Caco-2 (cell line): ENCODE data around the gene ATP2A1. TPM values are rescaled to one million over a fixed set of nuclear protein-coding genes. Genes with fewer than 3 reads are reported as not detected.

Source experiments
- BruUV-seq: library from RNA; stranded (reverse); fragments of 400-500 nt; replicated peaks from 2 replicates; lab custom pipeline; 2021; lab: Mats Ljungman, UMichigan
- CTCF ChIA-PET: fragments of 300-600 bp; sonication (Branson Sonifier 250); formaldehyde crosslinking; loops from one replicate; lab custom pipeline; 2022; ENCODE audit warnings: antibody characterized with exemption; lab: Charles Lee
- POLR2A ChIA-PET: fragments of 300-600 bp; sonication (Branson Sonifier 250); formaldehyde crosslinking; loops from one replicate; lab custom pipeline; 2022; ENCODE audit warnings: antibody characterized with exemption; lab: Charles Lee
- DNase-seq, 2 experiments: peaks; one replicate each; pipeline versions ENCODE4 v3.0.0 to v3.0.0-alpha.2; 2020 to 2022
- H3K27me3 ChIP-seq: replicated peaks from 2 replicates; pipeline ENCODE4 v1.6.0; 2011; ENCODE audit warnings: low read length; ENCODE audit not compliant: control insufficient read depth, insufficient read depth
- H3K36me3 ChIP-seq: 2 replicates; pipeline ENCODE4 v1.5.1; 2011; ENCODE audit warnings: low read length; ENCODE audit not compliant: control insufficient read depth, insufficient read depth
- H3K4me1 ChIP-seq: fragments of 250-450 bp; sonication (Bioruptor Pico); 2 replicates; pipeline ENCODE4 v1.5.1; 2020; ENCODE audit warnings: mild to moderate bottlenecking
- H3K4me3 ChIP-seq: 2 replicates; pipeline ENCODE4 v1.5.1; 2011; ENCODE audit warnings: low read depth, mild to moderate bottlenecking, control low read depth, low read length
- H3K9me3 ChIP-seq: fragments of 250-450 bp; sonication (Bioruptor Pico); 2 replicates; pipeline ENCODE4 v1.5.1; 2020; ENCODE audit warnings: mild to moderate bottlenecking, moderate library complexity
- H3K27ac Mint-ChIP-seq: one replicate; pipeline ENCODE4 v1.8.0; 2022; ENCODE audit warnings: mixed read lengths; ENCODE audit not compliant: unreplicated experiment
- H3K27me3 Mint-ChIP-seq: one replicate; pipeline ENCODE4 v1.8.0; 2022; ENCODE audit warnings: mixed read lengths; ENCODE audit not compliant: insufficient read depth, unreplicated experiment
- H3K36me3 Mint-ChIP-seq: one replicate; pipeline ENCODE4 v1.8.0; 2022; ENCODE audit warnings: mild to moderate bottlenecking, mixed read lengths; ENCODE audit not compliant: insufficient read depth, unreplicated experiment
- H3K4me1 Mint-ChIP-seq: one replicate; pipeline ENCODE4 v1.8.0; 2022; ENCODE audit warnings: low read depth, mixed read lengths; ENCODE audit not compliant: unreplicated experiment
- H3K4me3 Mint-ChIP-seq: one replicate; pipeline ENCODE4 v1.8.0; 2022; ENCODE audit warnings: mild to moderate bottlenecking, moderate library complexity, mixed read lengths; ENCODE audit not compliant: unreplicated experiment
- H3K9me3 Mint-ChIP-seq: one replicate; pipeline ENCODE4 v1.8.0; 2022; ENCODE audit warnings: mixed read lengths; ENCODE audit not compliant: unreplicated experiment
- intact Hi-C: fragments of 100-400 bp; cut with micrococcal nuclease; formaldehyde crosslinking; loops from one replicate; pipeline ENCODE4 v1.10.0; 2022; ENCODE audit not compliant: unreplicated experiment
- total RNA-seq: library from RNA; stranded (reverse); gene quantifications from 2 replicates; pipeline ENCODE4 v1.2.3, GENCODE V29; 2022
- TF ChIP-seq, protein P1 (sequence below), 2 experiments: fragments of 200-600 bp in 1 of 2; IDR thresholded peaks; 1 replicate in 1 of 2; 2 replicates in 1 of 2; pipeline versions ENCODE4 v1.5.1 to v1.8.0; 2011 to 2022; ENCODE audit warnings: antibody characterized with exemption in 1 of 2, control low read depth in 1 of 2, inconsistent platforms in 1 of 2, low read depth in 1 of 2, low read length in 1 of 2, mild to moderate bottlenecking in 1 of 2, moderate library complexity in 1 of 2; ENCODE audit not compliant: insufficient read depth in 1 of 2, severe bottlenecking in 1 of 2, unreplicated experiment in 1 of 2

Gene ATP2A1
- total RNA-seq, 1 experiment from 2014 or later: 2.3 TPM

DNA sequence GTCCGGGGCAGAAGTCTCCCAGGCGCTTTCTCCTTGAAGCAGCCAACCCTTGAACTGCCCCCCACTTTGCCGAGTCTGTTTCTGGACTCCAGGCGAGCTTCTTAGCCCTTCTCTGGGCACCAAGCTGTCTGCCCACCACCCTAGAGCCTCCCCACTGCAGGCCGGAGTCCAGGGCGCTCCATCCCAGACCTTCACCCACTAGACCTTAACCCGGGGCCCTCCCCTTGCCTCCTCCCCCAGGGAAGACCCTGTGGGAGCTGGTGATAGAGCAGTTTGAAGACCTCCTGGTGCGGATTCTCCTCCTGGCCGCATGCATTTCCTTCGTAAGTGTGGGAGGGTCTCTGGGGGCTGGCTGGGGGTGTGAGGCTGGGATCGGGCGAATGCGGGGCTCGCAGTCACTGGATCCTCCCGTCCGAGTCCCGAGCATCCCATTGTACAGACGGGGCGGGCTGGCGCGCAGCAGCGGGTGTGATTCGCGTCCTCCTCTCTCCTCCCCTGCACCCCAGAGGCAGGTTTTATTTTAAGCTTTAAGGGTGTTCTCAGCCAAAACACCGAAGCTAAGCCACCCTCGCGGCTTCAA lies 1.1 kb downstream of the ATP2A1 start:
- TF ChIP-seq, protein P1, sequence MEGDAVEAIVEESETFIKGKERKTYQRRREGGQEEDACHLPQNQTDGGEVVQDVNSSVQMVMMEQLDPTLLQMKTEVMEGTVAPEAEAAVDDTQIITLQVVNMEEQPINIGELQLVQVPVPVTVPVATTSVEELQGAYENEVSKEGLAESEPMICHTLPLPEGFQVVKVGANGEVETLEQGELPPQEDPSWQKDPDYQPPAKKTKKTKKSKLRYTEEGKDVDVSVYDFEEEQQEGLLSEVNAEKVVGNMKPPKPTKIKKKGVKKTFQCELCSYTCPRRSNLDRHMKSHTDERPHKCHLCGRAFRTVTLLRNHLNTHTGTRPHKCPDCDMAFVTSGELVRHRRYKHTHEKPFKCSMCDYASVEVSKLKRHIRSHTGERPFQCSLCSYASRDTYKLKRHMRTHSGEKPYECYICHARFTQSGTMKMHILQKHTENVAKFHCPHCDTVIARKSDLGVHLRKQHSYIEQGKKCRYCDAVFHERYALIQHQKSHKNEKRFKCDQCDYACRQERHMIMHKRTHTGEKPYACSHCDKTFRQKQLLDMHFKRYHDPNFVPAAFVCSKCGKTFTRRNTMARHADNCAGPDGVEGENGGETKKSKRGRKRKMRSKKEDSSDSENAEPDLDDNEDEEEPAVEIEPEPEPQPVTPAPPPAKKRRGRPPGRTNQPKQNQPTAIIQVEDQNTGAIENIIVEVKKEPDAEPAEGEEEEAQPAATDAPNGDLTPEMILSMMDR (IDR thresholded peaks at IDR 0.05; ENCODE audit: insufficient read depth in 1 of 2, low read depth in 1 of 2, low read length in 1 of 2, severe bottlenecking in 1 of 2, unreplicated experiment in 1 of 2): no peak
- Histone ChIP-seq H3K9me3 (no peaks in the 10 kb centered on the region), H3K27me3 (no peaks in the 10 kb centered on the region), H3K4me1 (peaks cover 5% of the 10 kb centered on the region; the same call in 1 of the 2 replicates), H3K4me3 (peak overlapping the region; percentile 63), H3K36me3 (peaks cover 1% of the 10 kb centered on the region; the same call in 1 of the 2 replicates)
- BruUV-seq: no TSS peak
- no peaks in the 10 kb centered on the region for H3K4me1 Mint-ChIP-seq
- peak overlapping the region; percentile 80 for H3K27ac Mint-ChIP-seq
- no peaks in the 10 kb centered on the region for H3K9me3 Mint-ChIP-seq
- intact Hi-C loops: loop anchor here (1.0 kb wide), 1 partner anchor 16 kb away; the partner anchor contains the start of gene SH2B1
- H3K36me3 Mint-ChIP-seq: peaks cover 30% of the 10 kb centered on the region
- POLR2A ChIA-PET: interaction anchor here (1.3 to 2.1 kb wide), 2 partner anchors 16 to 33 kb away, joined by 3 to 6 read pairs; partner anchors contain the start of genes SH2B1 and TUFM
- peak overlapping the region; percentile 89 for H3K4me3 Mint-ChIP-seq
- CTCF ChIA-PET: interaction anchor here (1.4 to 2.0 kb wide), 2 partner anchors 16 to 66 kb away, joined by 3 to 6 read pairs; no protein-coding TSS in a partner anchor
- H3K27me3 Mint-ChIP-seq: no peaks in the 10 kb centered on the region
- DNase-seq: no peak

DNA sequence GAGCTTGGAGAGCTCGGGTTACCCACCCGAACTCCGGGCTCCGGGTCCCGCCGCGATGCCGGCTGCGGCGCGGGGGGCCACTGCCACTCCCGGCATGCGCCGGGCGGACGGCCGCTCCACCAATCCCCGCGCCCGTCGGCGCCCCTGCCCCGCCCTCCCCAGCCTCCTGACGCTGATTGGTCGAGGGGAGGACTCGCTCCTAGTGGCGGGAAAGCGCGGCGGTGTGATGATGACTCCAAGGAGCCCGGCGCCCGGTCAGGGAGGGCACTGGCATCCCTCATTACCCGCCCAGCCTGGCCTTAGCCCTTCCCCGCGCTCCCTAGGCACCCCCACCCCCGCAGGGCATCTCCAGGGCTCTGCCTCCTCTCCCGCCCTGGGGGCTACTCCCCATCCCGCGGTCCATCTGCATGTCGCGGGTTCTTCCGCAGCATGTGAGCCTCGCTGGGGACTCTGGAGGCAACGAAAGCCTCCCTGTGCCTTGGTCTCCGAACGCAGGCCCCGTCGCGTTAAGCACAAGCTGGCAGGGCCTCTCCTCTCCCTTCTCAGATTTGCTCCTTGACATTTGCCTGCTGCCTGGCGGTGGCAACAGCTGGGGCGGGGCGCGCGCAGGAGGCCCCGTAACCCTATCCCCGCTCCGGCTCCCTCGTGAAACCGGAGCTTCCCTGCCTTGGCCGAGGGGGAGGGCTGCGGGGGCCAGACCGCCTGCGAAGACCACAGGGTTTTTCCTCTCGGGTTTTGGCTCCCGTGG lies 1.7 kb downstream of the ATP2A1 start:
- Mint-ChIP-seq H3K9me3 (no peaks in the 10 kb centered on the region), H3K27me3 (no peaks in the 10 kb centered on the region), H3K4me1 (no peaks in the 10 kb centered on the region), H3K27ac (peak overlapping the region; percentile 80), H3K4me3 (peak overlapping the region; percentile 89), H3K36me3 (peaks cover 26% of the 10 kb centered on the region)
- peaks cover 1% of the 10 kb centered on the region; the same call in 1 of the 2 replicates for H3K36me3 ChIP-seq
- peak overlapping the region; percentile 63 for H3K4me3 ChIP-seq
- BruUV-seq: no TSS peak
- DNase-seq: peak; percentile 86 to 90
- peaks cover 5% of the 10 kb centered on the region; the same call in 1 of the 2 replicates for H3K4me1 ChIP-seq
- CTCF ChIA-PET: interaction anchor here (1.4 to 2.0 kb wide), 2 partner anchors 17 to 65 kb away, joined by 3 to 6 read pairs; no protein-coding TSS in a partner anchor
- POLR2A ChIA-PET: interaction anchor here (0.6 to 2.1 kb wide), 3 partner anchors 17 to 71 kb away, joined by 3 to 6 read pairs (median 3); partner anchors contain the start of genes NFATC2IP, SH2B1 and TUFM
- H3K9me3 ChIP-seq: no peaks in the 10 kb centered on the region
- intact Hi-C loops: loop anchor here (1.0 to 2.0 kb wide), 3 partner anchors 17 to 65 kb away; partner anchors contain the start of genes SH2B1 and TUFM
- TF ChIP-seq, protein P1 (IDR thresholded peaks at IDR 0.05; ENCODE audit: insufficient read depth in 1 of 2, low read depth in 1 of 2, low read length in 1 of 2, severe bottlenecking in 1 of 2, unreplicated experiment in 1 of 2): no peak
- no peaks in the 10 kb centered on the region for H3K27me3 ChIP-seq

DNA sequence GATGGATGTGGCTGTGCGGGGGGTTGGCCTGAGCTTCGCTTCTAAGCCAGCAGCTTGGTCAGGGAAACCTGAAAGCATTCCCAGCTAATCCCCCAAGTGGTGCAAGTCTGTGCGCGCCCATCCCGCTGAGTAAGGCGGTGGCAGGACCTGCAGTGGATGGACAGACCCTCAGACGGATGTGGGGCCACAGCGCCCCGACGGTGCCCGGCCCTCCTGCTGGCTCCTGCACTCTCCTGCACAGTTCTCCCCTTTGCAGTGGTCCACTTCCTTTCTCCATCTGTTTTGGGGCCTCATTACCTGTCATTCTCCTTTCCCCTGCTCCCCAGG lies 2.3 kb downstream of the ATP2A1 start:
- BruUV-seq: no TSS peak
- H3K4me1 ChIP-seq: peaks cover 5% of the 10 kb centered on the region; the same call in 1 of the 2 replicates
- H3K4me1 Mint-ChIP-seq: no peaks in the 10 kb centered on the region
- no peaks in the 10 kb centered on the region for H3K9me3 Mint-ChIP-seq
- peaks cover 21% of the 10 kb centered on the region for H3K36me3 Mint-ChIP-seq
- TF ChIP-seq, protein P1 (IDR thresholded peaks at IDR 0.05; ENCODE audit: insufficient read depth in 1 of 2, low read depth in 1 of 2, low read length in 1 of 2, severe bottlenecking in 1 of 2, unreplicated experiment in 1 of 2): no peak
- no peaks in the 10 kb centered on the region for H3K27me3 Mint-ChIP-seq
- POLR2A ChIA-PET: interaction anchor here (1.3 to 2.1 kb wide), 2 partner anchors 17 to 34 kb away, joined by 3 to 6 read pairs; partner anchors contain the start of genes SH2B1 and TUFM
- H3K4me3 Mint-ChIP-seq: peak overlapping the region; percentile 89
- H3K9me3 ChIP-seq: no peaks in the 10 kb centered on the region
- H3K36me3 ChIP-seq: peaks cover 1% of the 10 kb centered on the region; the same call in 1 of the 2 replicates
- CTCF ChIA-PET: interaction anchor here (1.4 to 2.0 kb wide), 2 partner anchors 18 to 65 kb away, joined by 3 to 6 read pairs; no protein-coding TSS in a partner anchor
- intact Hi-C loops: loop anchor here (1.0 to 2.0 kb wide), 2 partner anchors 34 to 64 kb away; partner anchors contain the start of gene TUFM
- H3K4me3 ChIP-seq: peak overlapping the region; percentile 63
- H3K27ac Mint-ChIP-seq: peak overlapping the region; percentile 80
- no peaks in the 10 kb centered on the region for H3K27me3 ChIP-seq
- DNase-seq: no peak
